Stomach (tissue), 4 donors: ENCODE data around the gene FCGBP.

Source experiments
- CTCF ChIP-seq, 7 experiments: fragments of 450-650 bp in 4 of 7; fragments of 200-600 bp in 3 of 7; sonication (generic) in 3 of 7; IDR thresholded peaks; one replicate each; pipeline ENCODE4 v1.5.1; 2016 to 2019; ENCODE audit warnings: antibody characterized with exemption in 7 of 7, control low read depth in 2 of 7, mild to moderate bottlenecking in 1 of 7
- POLR2A ChIP-seq, 4 donors: fragments of 450-650 bp; IDR thresholded peaks; one replicate each; pipeline ENCODE4 v1.6.1; 2016; ENCODE audit warnings: antibody characterized with exemption in 4 of 4, control low read depth in 2 of 4, mild to moderate bottlenecking in 1 of 4, moderate library complexity in 1 of 4

- TF ChIP-seq CTCF (IDR thresholded peaks at IDR 0.05) (no peak), POLR2A (IDR thresholded peaks at IDR 0.05) (no peak)
Observed at GRCh38 chr19:39968789-39969188, 34.4 kb upstream of the FCGBP start.
